Ectodermal cell (in vitro differentiated cells): ENCODE data around the gene LDLRAD3.
A peak's percentile ranks its signal among the peaks of the same experiment; 100 is the strongest.

ENCODE experiments used
- H3K27ac ChIP-seq: 2 replicates; pipeline ENCODE4 v1.7.0; 2013; ENCODE audit warnings: mild to moderate bottlenecking, low read depth, low read length; ENCODE audit not compliant: insufficient read depth, poor library complexity, severe bottlenecking
- H3K27me3 ChIP-seq: 2 replicates; pipeline ENCODE4 v1.7.0; 2013; ENCODE audit warnings: mild to moderate bottlenecking, low read length; ENCODE audit not compliant: insufficient read depth, control insufficient read depth, poor library complexity, severe bottlenecking
- H3K36me3 ChIP-seq: one replicate; pipeline ENCODE4 v1.7.0; 2013; ENCODE audit warnings: low read length; ENCODE audit not compliant: control insufficient read depth, insufficient read depth
- H3K4me1 ChIP-seq: one replicate; pipeline ENCODE4 v1.7.0; 2013; ENCODE audit warnings: low read length; ENCODE audit not compliant: control insufficient read depth, insufficient read depth
- H3K4me3 ChIP-seq: 2 replicates; pipeline ENCODE4 v1.7.0; 2013; ENCODE audit warnings: low read depth, low read length, control low read depth; ENCODE audit not compliant: insufficient read depth
- H3K9me3 ChIP-seq: 2 replicates; pipeline ENCODE4 v1.7.0; 2013; ENCODE audit warnings: mild to moderate bottlenecking, low read length, moderate library complexity; ENCODE audit not compliant: control insufficient read depth
- WGBS, 2 experiments: methylation state at CpG; one replicate each; pipeline ENCODE4 v1.1.7; 2013; ENCODE audit warnings: missing lambda C conversion rate in 2 of 2; 5-methylcytosine and 5-hydroxymethylcytosine counted together

LDLRAD3 gene

GRCh38 chr11:36000616-36001190 is 56.8 kb downstream of the LDLRAD3 start:
- no peak overlapping the region for H3K27ac ChIP-seq
- H3K9me3 ChIP-seq: no peaks in the 10 kb centered on the region
- no peaks in the 10 kb centered on the region for H3K27me3 ChIP-seq
- H3K4me3 ChIP-seq: no peak overlapping the region
- 91 to 95% methylated on average over 6 of the region's 6 CpGs for WGBS, 2 experiments
- peaks cover 3% of the 10 kb centered on the region for H3K36me3 ChIP-seq
- H3K4me1 ChIP-seq: peaks cover 12% of the 10 kb centered on the region

- peak overlapping the region; percentile 94 for H3K27ac ChIP-seq
- no peaks in the 10 kb centered on the region for H3K27me3 ChIP-seq
- 16 to 18% methylated on average over 6 of the region's 6 CpGs for WGBS, 2 experiments
- H3K4me1 ChIP-seq: peaks cover 12% of the 10 kb centered on the region
- H3K36me3 ChIP-seq: peaks cover 3% of the 10 kb centered on the region
- H3K4me3 ChIP-seq: no peak overlapping the region
- no peaks in the 10 kb centered on the region for H3K9me3 ChIP-seq
Observed at GRCh38 chr11:36002196-36002595, 58.3 kb downstream of the LDLRAD3 start.

GRCh38 chr11:36002796-36003195 is 58.9 kb downstream of the LDLRAD3 start:
- Histone ChIP-seq H3K27me3 (no peaks in the 10 kb centered on the region), H3K9me3 (no peaks in the 10 kb centered on the region), H3K4me1 (peaks cover 10% of the 10 kb centered on the region), H3K27ac (peak overlapping the region; percentile 94), H3K4me3 (no peak overlapping the region), H3K36me3 (peaks cover 3% of the 10 kb centered on the region)
- WGBS, 2 experiments: 92 to 96% methylated on average over 3 of the region's 3 CpGs

- Histone ChIP-seq H3K36me3 (peaks cover 3% of the 10 kb centered on the region), H3K4me3 (no peak overlapping the region), H3K27me3 (no peaks in the 10 kb centered on the region), H3K9me3 (no peaks in the 10 kb centered on the region), H3K27ac (no peak overlapping the region), H3K4me1 (peaks cover 8% of the 10 kb centered on the region)
- 92 to 96% methylated on average over 3 of the region's 3 CpGs for WGBS, 2 experiments
Observed at GRCh38 chr11:36006556-36006955, 62.7 kb downstream of the LDLRAD3 start.

DNA sequence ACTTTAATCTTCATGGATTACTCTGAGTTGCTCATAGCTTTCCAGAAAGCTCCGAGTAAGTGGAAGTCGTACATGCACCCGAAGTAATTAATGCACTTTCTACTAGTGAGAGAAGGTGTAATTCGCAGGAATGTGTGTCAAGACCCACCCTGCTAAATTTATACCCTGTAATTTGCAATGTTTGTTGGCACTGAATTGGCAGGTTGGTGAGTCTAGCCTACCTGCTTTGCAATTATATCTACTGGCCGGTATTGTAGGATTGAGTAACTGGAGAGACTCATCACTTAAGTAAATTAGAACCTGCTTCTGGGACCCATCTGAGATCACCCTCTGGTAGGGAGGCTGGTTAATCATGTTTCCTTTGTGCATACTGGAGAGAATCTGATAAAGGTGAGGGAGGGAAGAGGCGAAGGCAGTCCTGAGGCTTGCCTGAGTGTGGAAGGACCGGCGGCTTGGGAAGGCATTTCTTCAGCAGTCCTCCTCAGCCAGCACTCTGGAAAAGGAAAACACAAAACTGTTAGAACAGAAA is 63.3 kb downstream of the LDLRAD3 start:
- WGBS, 2 experiments: 93 to 95% methylated on average over 8 of the region's 8 CpGs
- Histone ChIP-seq H3K27me3 (no peaks in the 10 kb centered on the region), H3K36me3 (peaks cover 3% of the 10 kb centered on the region), H3K9me3 (no peaks in the 10 kb centered on the region), H3K4me1 (peaks cover 8% of the 10 kb centered on the region), H3K27ac (no peak overlapping the region), H3K4me3 (no peak overlapping the region)

DNA sequence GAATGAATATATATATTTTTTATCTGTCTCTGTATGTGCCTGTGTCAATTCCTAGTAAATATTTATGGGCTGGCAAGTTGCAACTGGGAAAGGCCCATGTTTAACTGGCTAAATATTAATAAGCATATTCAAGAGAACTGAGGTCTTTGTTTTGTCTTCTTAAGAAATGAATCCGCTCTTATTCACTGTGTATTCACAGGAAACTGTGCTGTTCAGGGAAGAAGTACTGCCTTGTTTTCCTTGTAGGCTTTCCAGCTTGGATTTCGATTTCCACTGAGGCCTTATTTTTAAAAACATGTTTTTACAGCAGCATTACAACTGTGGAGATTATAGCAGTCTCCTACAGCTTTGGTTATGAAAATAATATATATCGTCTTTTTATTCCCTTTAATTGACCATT is 64.7 kb downstream of the LDLRAD3 start:
- peaks cover 3% of the 10 kb centered on the region for H3K36me3 ChIP-seq
- H3K9me3 ChIP-seq: no peaks in the 10 kb centered on the region
- H3K27ac ChIP-seq: no peak overlapping the region
- no peaks in the 10 kb centered on the region for H3K27me3 ChIP-seq
- peaks cover 4% of the 10 kb centered on the region for H3K4me1 ChIP-seq
- 95 to 98% methylated on average over 3 of the region's 3 CpGs for WGBS, 2 experiments
- no peak overlapping the region for H3K4me3 ChIP-seq

- H3K27ac ChIP-seq: no peak overlapping the region
- H3K36me3 ChIP-seq: no peaks in the 10 kb centered on the region
- no peaks in the 10 kb centered on the region for H3K9me3 ChIP-seq
- WGBS, 2 experiments: 76 to 92% methylated on average over 3 of the region's 4 CpGs
- H3K4me1 ChIP-seq: peaks cover 4% of the 10 kb centered on the region
- no peaks in the 10 kb centered on the region for H3K27me3 ChIP-seq
- H3K4me3 ChIP-seq: no peak overlapping the region
Observed at GRCh38 chr11:36009473-36009872, 65.6 kb downstream of the LDLRAD3 start.

DNA sequence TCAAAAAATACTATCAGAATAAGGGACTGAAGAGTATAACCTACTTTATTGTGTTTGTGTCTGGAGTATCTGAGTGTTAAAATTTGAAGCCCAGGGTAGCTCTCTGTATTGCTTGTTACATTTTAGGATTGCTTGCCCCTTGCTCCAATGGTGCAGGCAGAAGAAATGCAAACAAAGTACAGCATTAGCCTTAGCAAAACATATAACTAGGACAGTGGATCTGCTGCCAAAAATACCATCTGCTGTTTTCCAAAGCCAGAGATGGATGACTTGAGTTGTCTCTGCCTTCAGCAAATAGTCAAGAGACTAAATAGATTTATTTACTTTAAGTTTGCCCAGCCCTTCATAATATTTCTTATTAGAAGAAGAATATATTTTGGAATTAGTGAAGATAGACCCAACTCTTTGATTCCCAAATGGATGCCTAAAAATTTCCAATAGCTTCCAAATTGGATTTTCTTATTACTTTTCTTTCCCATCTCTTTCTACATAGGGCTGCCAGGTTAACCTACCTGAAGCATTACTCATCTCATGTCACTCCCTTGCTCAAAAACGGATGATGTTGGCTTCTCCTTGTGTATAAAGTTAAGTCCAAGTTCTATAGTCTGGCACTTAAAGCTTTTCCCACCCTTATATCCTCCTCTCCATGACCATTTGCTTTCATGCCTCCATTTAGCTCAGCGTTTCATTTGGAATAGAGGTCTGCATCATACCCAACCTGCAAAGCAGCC is 66.3 kb downstream of the LDLRAD3 start:
- no peaks in the 10 kb centered on the region for H3K9me3 ChIP-seq
- peaks cover 4% of the 10 kb centered on the region for H3K4me1 ChIP-seq
- H3K27me3 ChIP-seq: no peaks in the 10 kb centered on the region
- no peak overlapping the region for H3K4me3 ChIP-seq
- no peak overlapping the region for H3K27ac ChIP-seq
- WGBS, 2 experiments: 93 to 96% methylated on average over 2 of the region's 2 CpGs
- no peaks in the 10 kb centered on the region for H3K36me3 ChIP-seq

DNA sequence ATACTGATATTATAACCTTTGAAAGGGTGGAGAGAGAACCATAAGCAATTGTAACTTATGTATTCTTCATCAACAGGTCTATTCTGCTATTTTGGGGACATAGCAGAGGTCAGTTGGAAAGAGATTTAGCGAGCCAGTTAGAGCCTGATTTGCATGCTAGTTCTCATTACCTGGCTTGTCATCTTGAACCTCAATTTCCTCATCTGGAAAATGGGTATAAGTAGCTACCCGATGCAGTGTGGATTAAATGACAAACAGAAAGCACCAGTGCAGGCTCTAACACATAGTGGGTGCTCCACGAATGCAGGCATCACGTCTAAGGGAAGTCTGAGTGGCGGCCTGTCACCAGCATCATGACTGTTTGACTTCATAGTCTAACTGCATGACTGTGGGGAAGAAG is 67.7 kb downstream of the LDLRAD3 start:
- Histone ChIP-seq H3K27me3 (no peaks in the 10 kb centered on the region), H3K36me3 (no peaks in the 10 kb centered on the region), H3K9me3 (no peaks in the 10 kb centered on the region), H3K27ac (no peak overlapping the region), H3K4me1 (peaks cover 8% of the 10 kb centered on the region), H3K4me3 (no peak overlapping the region)
- 92 to 95% methylated on average over 5 of the region's 5 CpGs for WGBS, 2 experiments

- H3K27ac ChIP-seq: no peak overlapping the region
- no peaks in the 10 kb centered on the region for H3K9me3 ChIP-seq
- H3K36me3 ChIP-seq: no peaks in the 10 kb centered on the region
- no peak overlapping the region for H3K4me3 ChIP-seq
- H3K4me1 ChIP-seq: peaks cover 8% of the 10 kb centered on the region
- H3K27me3 ChIP-seq: no peaks in the 10 kb centered on the region
- 96 to 98% methylated on average over 5 of the region's 5 CpGs for WGBS, 2 experiments
Observed at GRCh38 chr11:36012455-36012854, 68.6 kb downstream of the LDLRAD3 start.
